HG02588 (cell line): Measurements from ENCODE around the gene FBXW8.

Source experiments
- ATAC-seq: cut with Tn5 transposase; IDR thresholded peaks from one replicate; pipeline ENCODE4 v1.9.1; 2021; ENCODE audit warnings: mild to moderate bottlenecking, moderate library complexity; ENCODE audit not compliant: unreplicated experiment

Gene FBXW8

GRCh38 chr12:116910645-116911451, at the start of gene FBXW8:
Gene FBXW8 (plus strand): TSS chr12:116910950. CDS start chr12:116911038, 88 bp downstream.
- peak; percentile 94 for ATAC-seq

- peak; percentile 82 for ATAC-seq
Observed at GRCh38 chr12:116861320-116861719, 49.4 kb upstream of the FBXW8 start.

GRCh38 chr12:116862167-116862566, 48.6 kb upstream of the FBXW8 start:
- no peak for ATAC-seq

- ATAC-seq: no peak
Observed at GRCh38 chr12:116863275-116863767, 47.4 kb upstream of the FBXW8 start.

- ATAC-seq: no peak
Observed at GRCh38 chr12:116864371-116865160, 46.2 kb upstream of the FBXW8 start.

- ATAC-seq: no peak
Observed at GRCh38 chr12:116867523-116867922, 43.2 kb upstream of the FBXW8 start.

- no peak for ATAC-seq
Observed at GRCh38 chr12:116870306-116870705, 40.4 kb upstream of the FBXW8 start.

- ATAC-seq: no peak
Observed at GRCh38 chr12:116874324-116874995, 36.3 kb upstream of the FBXW8 start.

- ATAC-seq: no peak
Observed at GRCh38 chr12:116876151-116876869, 34.4 kb upstream of the FBXW8 start.

GRCh38 chr12:116878567-116879508, 31.9 kb upstream of the FBXW8 start:
- no peak for ATAC-seq

GRCh38 chr12:116879509-116880212, 31.1 kb upstream of the FBXW8 start:
- no peak for ATAC-seq

GRCh38 chr12:116880213-116880816, 30.4 kb upstream of the FBXW8 start:
- no peak for ATAC-seq

- ATAC-seq: peak; percentile 66
Observed at GRCh38 chr12:116880817-116881324, 29.9 kb upstream of the FBXW8 start.

GRCh38 chr12:116881325-116881876, 29.3 kb upstream of the FBXW8 start, which contains the start of gene HRK:
Gene HRK (minus strand): TSS chr12:116881441. CDS start chr12:116881307, 134 bp downstream.
- peak; percentile 26 for ATAC-seq

- ATAC-seq: no peak
Observed at GRCh38 chr12:116881877-116882507, 28.8 kb upstream of the FBXW8 start.

- ATAC-seq: no peak
Observed at GRCh38 chr12:116882742-116883141, 28.0 kb upstream of the FBXW8 start.

- no peak for ATAC-seq
Observed at GRCh38 chr12:116884871-116885270, 25.9 kb upstream of the FBXW8 start.
